HepG2 (cell line): ENCODE measurements around the gene KAZALD1. TPM values are rescaled to one million over a fixed set of nuclear protein-coding genes. Genes with fewer than 3 reads are reported as not detected.

Source experiments
- CBX5 ChIP-seq: sonication (generic); formaldehyde crosslinking; IDR thresholded peaks from 2 replicates; pipeline ENCODE4 v1.4.0; 2020; ENCODE audit warnings: missing genetic modification reagents, borderline replicate concordance
- CC2D1A ChIP-seq: sonication (generic); formaldehyde crosslinking; IDR thresholded peaks from 2 replicates; pipeline ENCODE4 v1.8.1; 2023; ENCODE audit warnings: mild to moderate bottlenecking, missing genetic modification reagents
- CCAR2 ChIP-seq: fragments of 200-400 bp; formaldehyde crosslinking; optimal IDR thresholded peaks from 2 replicates; pipeline ENCODE3; 2018; ENCODE audit warnings: low read depth, mild to moderate bottlenecking, low read length, moderate library complexity
- DNMT1 ChIP-seq: sonication (generic); formaldehyde crosslinking; IDR thresholded peaks from 2 replicates; pipeline ENCODE4 v1.5.1; 2020; ENCODE audit warnings: mild to moderate bottlenecking, missing genetic modification reagents
- ISL2 ChIP-seq: sonication (generic); formaldehyde crosslinking; IDR thresholded peaks from 2 replicates; pipeline ENCODE4 v1.5.0; 2020; ENCODE audit warnings: missing genetic modification reagents
- MED13 ChIP-seq: sonication (generic); formaldehyde crosslinking; IDR thresholded peaks from 2 replicates; pipeline ENCODE4 v1.5.0; 2020; ENCODE audit warnings: missing genetic modification reagents
- NR3C1 ChIP-seq: sonication (generic); formaldehyde crosslinking; IDR thresholded peaks from 2 replicates; pipeline ENCODE4 v1.4.0; 2020; ENCODE audit warnings: missing genetic modification reagents
- SMAD9 ChIP-seq: sonication (generic); formaldehyde crosslinking; IDR thresholded peaks from 2 replicates; pipeline ENCODE4 v1.5.1; 2020; ENCODE audit warnings: mild to moderate bottlenecking, missing genetic modification reagents
- WIZ ChIP-seq: sonication (generic); formaldehyde crosslinking; IDR thresholded peaks from 2 replicates; pipeline ENCODE4 v1.5.1; 2020; ENCODE audit warnings: mild to moderate bottlenecking, missing genetic modification reagents
- YEATS4 ChIP-seq: sonication (generic); formaldehyde crosslinking; IDR thresholded peaks from 2 replicates; pipeline ENCODE4 v1.4.0; 2020; ENCODE audit warnings: missing genetic modification reagents, borderline replicate concordance
- ZHX2 ChIP-seq, 2 experiments: sonication (generic) in 1 of 2; formaldehyde crosslinking in 1 of 2; IDR thresholded peaks; 2 replicates each; pipeline versions ENCODE4 v1.6.1 to v1.9.0; 2014 to 2022; ENCODE audit warnings: antibody characterized with exemption in 1 of 2, borderline replicate concordance in 1 of 2, inconsistent platforms in 1 of 2, low read depth in 1 of 2, missing genetic modification reagents in 1 of 2
- ZNF207 ChIP-seq: fragments of 450-650 bp; IDR thresholded peaks from 2 replicates; pipeline ENCODE4 v1.6.1; 2016; ENCODE audit warnings: antibody characterized with exemption, borderline replicate concordance
- ZNF30 ChIP-seq: sonication (generic); formaldehyde crosslinking; IDR thresholded peaks from 2 replicates; pipeline ENCODE4 v1.5.0; 2020; ENCODE audit warnings: mild to moderate bottlenecking, missing genetic modification reagents
- ZNF614 ChIP-seq: IDR thresholded peaks from 2 replicates; pipeline ENCODE4 v1.6.1; 2018; ENCODE audit warnings: missing biosample characterization, missing genetic modification reagents, inconsistent platforms, borderline replicate concordance
- ZNF772 ChIP-seq: sonication (generic); formaldehyde crosslinking; IDR thresholded peaks from 2 replicates; pipeline ENCODE4 v1.5.0; 2020; ENCODE audit warnings: mild to moderate bottlenecking, missing genetic modification reagents
- polyA plus RNA-seq, 8 experiments: library from polyadenylated mRNA; depleted of rRNA in 3 of 8; stranded (reverse) in 7 of 8; unstranded in 1 of 8; fragments of >200 nt; fragmentation: Illumina TruSeq in 4 of 8; extraction: Trizol in 4 of 8; gene quantifications; 2 replicates each; pipeline versions ENCODE4 v1.2.1 to v1.2.3, GENCODE V29; 2011 to 2016; ENCODE audit warnings: low read depth in 4 of 8, missing spikeins in 1 of 8, mixed read lengths in 1 of 8; ENCODE audit not compliant: insufficient read depth in 1 of 8
- total RNA-seq, 5 experiments: library from RNA; depleted of rRNA; stranded (reverse); fragments of >200 nt; fragmentation: Illumina TruSeq; extraction: Trizol; gene quantifications; 2 replicates each; pipeline ENCODE4 v1.2.3, GENCODE V29; 2016; ENCODE audit warnings: low read depth in 1 of 5
- TF ChIP-seq, protein P1 (sequence below): sonication (generic); formaldehyde crosslinking; IDR thresholded peaks from 2 replicates; pipeline ENCODE4 v1.4.0; 2020; ENCODE audit warnings: missing genetic modification reagents
- TF ChIP-seq, protein P2 (sequence below): sonication (generic); formaldehyde crosslinking; IDR thresholded peaks from 2 replicates; pipeline ENCODE4 v1.8.0; 2022; ENCODE audit warnings: low read depth, missing genetic modification reagents
- TF ChIP-seq, protein P3 (sequence below): sonication (generic); formaldehyde crosslinking; IDR thresholded peaks from 2 replicates; pipeline ENCODE4 v1.8.1; 2022; ENCODE audit warnings: mild to moderate bottlenecking, missing genetic modification reagents
- TF ChIP-seq, protein P4 (sequence below): sonication (generic); formaldehyde crosslinking; IDR thresholded peaks from 2 replicates; pipeline ENCODE4 v1.4.0; 2020; ENCODE audit warnings: missing genetic modification reagents

The KAZALD1 gene
- total and polyA plus RNA-seq, 2 of the 13 experiments (the other 11 are each of a cell fraction or from before 2014, with no cell fraction given) = 16.7 to 27.7 TPM

GRCh38 chr10:101060951-101061623 lies 702 bp upstream of the KAZALD1 start (continued):
- TF ChIP-seq CBX5 (CRISPR knock-in tag) (no peak), MED13 (CRISPR knock-in tag) (peak; percentile 76), WIZ (no peak), ZNF207 (no peak), ZNF614 (peak; percentile 79; the same call in 1 of the 2 replicates), ZHX2 (IDR thresholded peaks at IDR 0.05; ENCODE audit: low read depth) (no peak), ZHX2 (CRISPR knock-in tag; IDR thresholded peaks at IDR 0.05; ENCODE audit: borderline replicate concordance) (no peak), ISL2 (peak; percentile 86), CCAR2 (peak; percentile 72), CC2D1A (CRISPR knock-in tag) (0 out of 2 replicates have a peak, but pooled peaks have one; percentile 74), YEATS4 (CRISPR knock-in tag) (peak; percentile 98), DNMT1 (CRISPR knock-in tag) (0 out of 2 replicates have a peak, but pooled peaks have one; percentile 26), ZNF772 (CRISPR knock-in tag) (peak; percentile 85), ZNF30 (peak; percentile 27; the same call in 1 of the 2 replicates), SMAD9 (CRISPR knock-in tag) (no peak; the same call in 1 of the 2 replicates), NR3C1 (CRISPR knock-in tag) (no peak)
- TF ChIP-seq, protein P1, sequence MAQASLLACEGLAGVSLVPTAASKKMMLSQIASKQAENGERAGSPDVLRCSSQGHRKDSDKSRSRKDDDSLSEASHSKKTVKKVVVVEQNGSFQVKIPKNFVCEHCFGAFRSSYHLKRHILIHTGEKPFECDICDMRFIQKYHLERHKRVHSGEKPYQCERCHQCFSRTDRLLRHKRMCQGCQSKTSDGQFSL (CRISPR knock-in tag) = peak; percentile 57; the same call in 1 of the 2 replicates
- TF ChIP-seq, protein P2, sequence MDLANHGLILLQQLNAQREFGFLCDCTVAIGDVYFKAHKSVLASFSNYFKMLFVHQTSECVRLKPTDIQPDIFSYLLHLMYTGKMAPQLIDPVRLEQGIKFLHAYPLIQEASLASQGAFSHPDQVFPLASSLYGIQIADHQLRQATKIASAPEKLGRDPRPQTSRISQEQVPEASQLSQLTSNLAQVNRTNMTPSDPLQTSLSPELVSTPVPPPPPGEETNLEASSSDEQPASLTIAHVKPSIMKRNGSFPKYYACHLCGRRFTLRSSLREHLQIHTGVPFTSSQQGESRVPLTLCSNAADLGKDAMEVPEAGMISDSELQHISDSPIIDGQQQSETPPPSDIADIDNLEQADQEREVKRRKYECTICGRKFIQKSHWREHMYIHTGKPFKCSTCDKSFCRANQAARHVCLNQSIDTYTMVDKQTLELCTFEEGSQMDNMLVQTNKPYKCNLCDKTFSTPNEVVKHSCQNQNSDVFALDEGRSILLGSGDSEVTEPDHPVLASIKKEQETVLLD (CRISPR knock-in tag) = peak; percentile 47
- TF ChIP-seq, protein P3, sequence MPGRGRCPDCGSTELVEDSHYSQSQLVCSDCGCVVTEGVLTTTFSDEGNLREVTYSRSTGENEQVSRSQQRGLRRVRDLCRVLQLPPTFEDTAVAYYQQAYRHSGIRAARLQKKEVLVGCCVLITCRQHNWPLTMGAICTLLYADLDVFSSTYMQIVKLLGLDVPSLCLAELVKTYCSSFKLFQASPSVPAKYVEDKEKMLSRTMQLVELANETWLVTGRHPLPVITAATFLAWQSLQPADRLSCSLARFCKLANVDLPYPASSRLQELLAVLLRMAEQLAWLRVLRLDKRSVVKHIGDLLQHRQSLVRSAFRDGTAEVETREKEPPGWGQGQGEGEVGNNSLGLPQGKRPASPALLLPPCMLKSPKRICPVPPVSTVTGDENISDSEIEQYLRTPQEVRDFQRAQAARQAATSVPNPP = 0 out of 2 replicates have a peak, but pooled peaks have one; percentile 46
- TF ChIP-seq, protein P4, sequence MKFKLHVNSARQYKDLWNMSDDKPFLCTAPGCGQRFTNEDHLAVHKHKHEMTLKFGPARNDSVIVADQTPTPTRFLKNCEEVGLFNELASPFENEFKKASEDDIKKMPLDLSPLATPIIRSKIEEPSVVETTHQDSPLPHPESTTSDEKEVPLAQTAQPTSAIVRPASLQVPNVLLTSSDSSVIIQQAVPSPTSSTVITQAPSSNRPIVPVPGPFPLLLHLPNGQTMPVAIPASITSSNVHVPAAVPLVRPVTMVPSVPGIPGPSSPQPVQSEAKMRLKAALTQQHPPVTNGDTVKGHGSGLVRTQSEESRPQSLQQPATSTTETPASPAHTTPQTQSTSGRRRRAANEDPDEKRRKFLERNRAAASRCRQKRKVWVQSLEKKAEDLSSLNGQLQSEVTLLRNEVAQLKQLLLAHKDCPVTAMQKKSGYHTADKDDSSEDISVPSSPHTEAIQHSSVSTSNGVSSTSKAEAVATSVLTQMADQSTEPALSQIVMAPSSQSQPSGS (CRISPR knock-in tag) = peak; percentile 57
